TTC549 (cell line): Measurements from ENCODE around the gene APEX1.
A peak's percentile ranks its signal among the peaks of the same experiment; 100 is the strongest.

ENCODE experiments used
- FAIRE-seq: peaks from 2 replicates; lab custom pipeline; 2012; peaks lifted over from hg19 to GRCh38; lab: Jason Lieb, UNC

APEX1 gene

GRCh38 chr14:20454516-20455354, at the start of gene APEX1, which contains the start of gene OSGEP:
TSS of gene APEX1 (plus strand) at chr14:20455226. CDS start at chr14:20455646, 420 bp downstream.
TSS of gene OSGEP (minus strand) at chr14:20454812. CDS start at chr14:20454683, 129 bp downstream.
- peak; percentile 91 for FAIRE-seq

GRCh38 chr14:20409226-20409625, 45.8 kb upstream of the APEX1 start:
- no peak for FAIRE-seq

- no peak for FAIRE-seq
These were observed 42.6 kb upstream of the APEX1 start for GRCh38 chr14:20412411-20412810.

- no peak for FAIRE-seq
These were observed 41.9 kb upstream of the APEX1 start, which contains the start of gene TEP1 for GRCh38 chr14:20412876-20413743. TSS of gene TEP1 (minus strand) at chr14:20413501. CDS start at chr14:20408439, 5,062 bp downstream.

- no peak for FAIRE-seq
These were observed 41.3 kb upstream of the APEX1 start for GRCh38 chr14:20413744-20414082.

- peak; percentile 7 for FAIRE-seq
These were observed 39.2 kb upstream of the APEX1 start for GRCh38 chr14:20415782-20416206.

- FAIRE-seq = no peak
These were observed 38.8 kb upstream of the APEX1 start for GRCh38 chr14:20416223-20416622.

GRCh38 chr14:20417250-20418186, 37.5 kb upstream of the APEX1 start:
- FAIRE-seq = no peak

- FAIRE-seq = no peak
These were observed 36.5 kb upstream of the APEX1 start for GRCh38 chr14:20418501-20418909.

- FAIRE-seq = no peak
These were observed 35.6 kb upstream of the APEX1 start for GRCh38 chr14:20419419-20419818.

GRCh38 chr14:20421267-20421666, 33.8 kb upstream of the APEX1 start:
- no peak for FAIRE-seq

- FAIRE-seq = no peak
These were observed 32.1 kb upstream of the APEX1 start for GRCh38 chr14:20422886-20423285.

GRCh38 chr14:20424851-20425250, 30.2 kb upstream of the APEX1 start:
- no peak for FAIRE-seq

- FAIRE-seq = no peak
These were observed 27.6 kb upstream of the APEX1 start for GRCh38 chr14:20427231-20428009.

- FAIRE-seq = no peak
These were observed 27.0 kb upstream of the APEX1 start for GRCh38 chr14:20428010-20428365.

GRCh38 chr14:20428802-20429201, 26.2 kb upstream of the APEX1 start:
- no peak for FAIRE-seq

GRCh38 chr14:20429801-20430669, 25.0 kb upstream of the APEX1 start:
- no peak for FAIRE-seq

GRCh38 chr14:20434701-20435581, 20.1 kb upstream of the APEX1 start:
- FAIRE-seq = no peak
